Right lobe of liver (tissue), 6 donors: ENCODE measurements around the gene OPCML. TPM values are rescaled to one million over a fixed set of nuclear protein-coding genes. Genes with fewer than 3 reads are reported as not detected.

Experiments
- ATAC-seq, 4 donors: fragments of 200-7000 bp; cut with Tn5 transposase; one replicate each; pipeline ENCODE4 v1.9.1; 2020; ENCODE audit warnings: mild to moderate bottlenecking in 4 of 4, moderate library complexity in 4 of 4
- DNase-seq, 3 donors: peaks; one replicate each; pipeline ENCODE4 v3.0.0-alpha.2; 2020
- H3K27ac ChIP-seq, 3 donors: fragments of 200-600 bp; one replicate each; pipeline ENCODE4 v1.8.0; 2022
- H3K27me3 ChIP-seq, 2 donors: fragments of 200-600 bp; one replicate each; pipeline ENCODE4 v1.8.0; 2022
- H3K36me3 ChIP-seq, 4 donors: fragments of 200-600 bp; sonication (generic) in 1 of 4; one replicate each; pipeline versions ENCODE4 v1.5.1 to v1.8.0; 2017 to 2022; ENCODE audit warnings: control low read depth in 1 of 4
- H3K4me1 ChIP-seq, 4 donors: fragments of 200-600 bp; sonication (generic) in 1 of 4; one replicate each; pipeline versions ENCODE4 v1.5.1 to v1.8.0; 2017 to 2022; ENCODE audit warnings: control low read depth in 1 of 4
- H3K4me3 ChIP-seq, 3 donors: fragments of 200-600 bp; one replicate each; pipeline ENCODE4 v1.8.0; 2022
- H3K9me3 ChIP-seq, 4 donors: fragments of 200-600 bp; sonication (generic) in 1 of 4; one replicate each; pipeline versions ENCODE4 v1.5.1 to v1.8.0; 2017 to 2022; ENCODE audit warnings: control low read depth in 1 of 4
- POLR2A ChIP-seq: fragments of 450-650 bp; IDR thresholded peaks from one replicate; pipeline ENCODE4 v1.6.1; 2017; ENCODE audit warnings: antibody characterized with exemption, mild to moderate bottlenecking
- WGBS: methylation state at CpG from one replicate; pipeline ENCODE4 v1.1.6; 2018; ENCODE audit warnings: low coverage, low lambda C conversion rate; ENCODE audit not compliant: insufficient coverage; ENCODE audit errors: missing lambda C conversion rate; 5-methylcytosine and 5-hydroxymethylcytosine counted together
- intact Hi-C, 2 donors: fragments of 100-400 bp; cut with DNase I; formaldehyde crosslinking; loops; one replicate each; pipeline versions ENCODE4 v1.11.2 to v1.14.1; 2022
- total RNA-seq, 6 experiments: library from RNA; depleted of rRNA in 2 of 6; stranded (reverse); fragments of >200 nt in 2 of 6; fragmentation: NEBNext Ultra II Directional in 3 of 6; extraction: Animal tissue kit (Norgen Biotek cat#: 25700) in 3 of 6; gene quantifications; one replicate each; pipeline versions ENCODE4 v1.1.0 to v1.2.4, GENCODE V29; 2016 to 2023
- TF ChIP-seq, protein P1 (sequence below), 4 donors: fragments of 200-600 bp in 3 of 4; fragments of 450-650 bp in 1 of 4; IDR thresholded peaks; one replicate each; pipeline versions ENCODE4 v1.5.1 to v1.8.0; 2016 to 2022; ENCODE audit warnings: antibody characterized with exemption in 4 of 4, mild to moderate bottlenecking in 2 of 4
- donor health status: DM: no; HTN: yes; CAD: no.
- donor health status: DM: no; HTN: no; CAD: no.
- donor health status: DM: no; HTN: no; CAD: no.
- donor health status: DM: no; HTN: yes; CAD: no.
- donor health status: DM: no; HTN: yes; CAD: no.

The OPCML gene
- total RNA-seq, 6 experiments from 2014 or later: 0.11 TPM; not detected in 5

DNA sequence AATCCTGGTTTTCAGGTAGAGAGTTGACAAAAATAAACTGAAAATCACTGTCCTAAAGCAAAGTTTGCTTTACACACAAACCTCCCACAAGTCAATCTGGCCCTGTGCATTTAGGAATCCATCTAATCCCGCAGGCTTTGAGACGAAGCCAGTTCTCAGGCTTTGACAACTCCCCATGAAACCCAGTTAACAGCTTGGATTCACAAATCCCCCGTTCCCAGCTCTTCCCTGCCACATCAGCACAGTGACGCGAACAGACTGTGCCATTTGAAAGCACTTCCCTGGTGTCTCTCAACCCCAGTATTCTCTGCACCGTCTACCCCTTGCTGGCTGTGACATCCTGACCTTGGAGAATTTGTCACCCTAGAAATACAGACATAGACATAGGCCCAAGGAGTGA is 117.8 kb downstream of the OPCML start:
- Histone ChIP-seq H3K27me3 (no peaks in the 10 kb centered on the region), H3K36me3 (no peaks in the 10 kb centered on the region), H3K4me1 (no peaks in the 10 kb centered on the region), H3K9me3 (no peaks in the 10 kb centered on the region), H3K4me3 (no peak overlapping the region), H3K27ac (no peak overlapping the region)
- 45% methylated on average over 6 of the region's 6 CpGs for WGBS
- ATAC-seq (no peak), DNase-seq (no peak)
- intact Hi-C loops: no loop called here
- TF ChIP-seq, protein P1, sequence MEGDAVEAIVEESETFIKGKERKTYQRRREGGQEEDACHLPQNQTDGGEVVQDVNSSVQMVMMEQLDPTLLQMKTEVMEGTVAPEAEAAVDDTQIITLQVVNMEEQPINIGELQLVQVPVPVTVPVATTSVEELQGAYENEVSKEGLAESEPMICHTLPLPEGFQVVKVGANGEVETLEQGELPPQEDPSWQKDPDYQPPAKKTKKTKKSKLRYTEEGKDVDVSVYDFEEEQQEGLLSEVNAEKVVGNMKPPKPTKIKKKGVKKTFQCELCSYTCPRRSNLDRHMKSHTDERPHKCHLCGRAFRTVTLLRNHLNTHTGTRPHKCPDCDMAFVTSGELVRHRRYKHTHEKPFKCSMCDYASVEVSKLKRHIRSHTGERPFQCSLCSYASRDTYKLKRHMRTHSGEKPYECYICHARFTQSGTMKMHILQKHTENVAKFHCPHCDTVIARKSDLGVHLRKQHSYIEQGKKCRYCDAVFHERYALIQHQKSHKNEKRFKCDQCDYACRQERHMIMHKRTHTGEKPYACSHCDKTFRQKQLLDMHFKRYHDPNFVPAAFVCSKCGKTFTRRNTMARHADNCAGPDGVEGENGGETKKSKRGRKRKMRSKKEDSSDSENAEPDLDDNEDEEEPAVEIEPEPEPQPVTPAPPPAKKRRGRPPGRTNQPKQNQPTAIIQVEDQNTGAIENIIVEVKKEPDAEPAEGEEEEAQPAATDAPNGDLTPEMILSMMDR (IDR thresholded peaks at IDR 0.05): no peak
- TF ChIP-seq POLR2A: no peak

DNA sequence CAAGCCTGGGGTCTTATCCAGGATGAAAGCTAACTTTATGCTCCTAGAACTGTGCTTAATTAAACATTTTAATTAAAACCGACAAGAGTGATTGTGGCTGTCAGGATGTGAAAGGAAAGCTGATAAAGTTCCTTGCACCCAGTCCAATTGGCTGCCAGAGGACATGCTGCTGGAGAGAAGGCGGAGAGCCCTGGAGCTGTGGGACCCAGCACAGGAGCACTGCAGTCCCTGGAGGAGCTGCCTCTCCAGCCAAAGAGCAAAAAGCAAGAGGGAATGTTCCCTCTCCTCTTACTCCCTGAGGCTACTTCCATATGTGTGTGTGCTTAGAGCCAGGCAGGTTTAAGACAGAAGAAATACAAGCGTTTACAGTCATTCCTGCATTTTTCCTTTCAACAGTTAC is 118.6 kb downstream of the OPCML start:
- no peaks in the 10 kb centered on the region for H3K4me1 ChIP-seq
- no peak overlapping the region for H3K4me3 ChIP-seq
- WGBS: 55% methylated on average over 3 of the region's 3 CpGs
- H3K27me3 ChIP-seq: no peaks in the 10 kb centered on the region
- no peak for ATAC-seq
- no peaks in the 10 kb centered on the region for H3K36me3 ChIP-seq
- H3K27ac ChIP-seq: no peak overlapping the region
- intact Hi-C loops: no loop called here
- no peak for TF ChIP-seq POLR2A
- TF ChIP-seq, protein P1 (IDR thresholded peaks at IDR 0.05): no peak
- no peaks in the 10 kb centered on the region for H3K9me3 ChIP-seq
- DNase-seq: no peak

DNA sequence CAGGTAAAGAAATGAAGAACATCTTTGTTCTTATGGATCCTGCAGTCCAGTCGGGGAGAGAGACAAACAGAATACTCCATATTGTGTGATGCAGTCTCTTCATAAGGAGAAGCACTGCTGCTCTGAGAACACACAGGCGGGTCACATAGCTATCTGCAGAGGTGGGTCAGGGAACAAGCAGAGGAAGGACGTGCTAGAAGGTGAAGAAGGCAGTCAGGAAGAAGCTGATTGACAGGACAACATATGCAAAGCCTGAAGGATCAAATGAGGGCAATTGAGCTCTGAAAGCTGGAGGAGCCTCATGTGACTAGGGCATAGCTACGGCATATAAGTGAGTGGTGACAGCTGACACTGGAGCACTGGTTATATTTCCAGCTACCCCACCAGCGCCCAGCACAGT is 122.5 kb downstream of the OPCML start:
- WGBS: 29% methylated on average over 5 of the region's 5 CpGs
- Histone ChIP-seq H3K4me1 (no peaks in the 10 kb centered on the region), H3K4me3 (no peak overlapping the region), H3K9me3 (no peaks in the 10 kb centered on the region), H3K27me3 (no peaks in the 10 kb centered on the region), H3K36me3 (no peaks in the 10 kb centered on the region), H3K27ac (no peak overlapping the region)
- TF ChIP-seq, protein P1 (IDR thresholded peaks at IDR 0.05): no peak
- no peak for TF ChIP-seq POLR2A
- DNase-seq (no peak), ATAC-seq (no peak)
- intact Hi-C loops: no loop called here

DNA sequence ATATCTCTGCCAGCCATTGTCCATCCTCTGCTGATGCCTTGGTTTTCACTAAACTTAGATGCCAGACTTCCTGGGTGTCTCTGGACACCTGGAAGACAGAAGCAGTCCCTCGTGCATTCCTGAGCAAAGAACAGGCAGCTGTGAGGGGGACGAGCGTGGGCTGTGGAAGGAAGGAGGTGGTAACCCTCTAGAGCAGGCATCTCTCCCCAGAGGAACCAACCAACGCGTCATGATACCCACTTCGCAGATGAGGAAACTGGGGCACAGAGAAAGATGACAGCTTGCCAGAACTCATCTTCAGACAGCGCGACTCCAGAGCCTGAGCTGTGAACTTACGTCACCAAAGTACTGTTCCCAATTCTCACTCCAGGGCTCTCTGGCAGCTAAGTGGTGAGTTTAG is 123.4 kb downstream of the OPCML start:
- Histone ChIP-seq H3K4me1 (no peaks in the 10 kb centered on the region), H3K9me3 (no peaks in the 10 kb centered on the region), H3K36me3 (no peaks in the 10 kb centered on the region), H3K27ac (no peak overlapping the region), H3K27me3 (no peaks in the 10 kb centered on the region), H3K4me3 (no peak overlapping the region)
- DNase-seq: no peak
- no peak for ATAC-seq
- 66% methylated on average over 9 of the region's 9 CpGs for WGBS
- TF ChIP-seq, protein P1 (IDR thresholded peaks at IDR 0.05): no peak
- TF ChIP-seq POLR2A: no peak
- intact Hi-C loops: no loop called here

DNA sequence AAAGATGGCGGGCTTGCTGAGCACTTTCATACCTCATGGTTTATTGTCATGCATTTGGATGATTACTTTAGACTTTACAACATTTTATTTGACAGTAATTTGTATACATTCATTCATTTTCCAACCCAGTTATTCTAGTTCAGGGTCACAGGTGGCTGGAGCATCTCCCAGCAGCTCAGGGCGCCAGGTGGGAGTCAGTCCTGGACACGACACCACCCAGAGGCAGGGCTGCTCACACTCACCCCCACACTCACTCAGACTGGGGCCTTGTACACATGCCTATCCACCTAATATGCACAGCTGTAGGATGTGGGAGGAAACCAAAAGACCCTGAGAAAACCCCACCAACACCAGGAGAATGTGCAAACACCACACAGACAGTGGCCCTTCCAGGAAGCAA is 123.9 kb downstream of the OPCML start:
- Histone ChIP-seq H3K27ac (no peak overlapping the region), H3K9me3 (no peaks in the 10 kb centered on the region), H3K36me3 (no peaks in the 10 kb centered on the region), H3K4me3 (no peak overlapping the region), H3K27me3 (no peaks in the 10 kb centered on the region), H3K4me1 (no peaks in the 10 kb centered on the region)
- 70% methylated on average over 3 of the region's 3 CpGs for WGBS
- ATAC-seq (no peak), DNase-seq (no peak)
- intact Hi-C loops: no loop called here
- no peak for TF ChIP-seq POLR2A
- TF ChIP-seq, protein P1 (IDR thresholded peaks at IDR 0.05): no peak
